Nephron progenitor cell (in vitro differentiated cells): ENCODE data around the gene SCNN1A.

Experiments used
- DNase-seq: peaks from one replicate; pipeline ENCODE4 v3.0.0; 2021
- H3K27ac Mint-ChIP-seq: 2 replicates; pipeline ENCODE4 v1.8.0; 2021; ENCODE audit warnings: mild to moderate bottlenecking, moderate library complexity, mixed read lengths
- H3K27me3 Mint-ChIP-seq: 2 replicates; pipeline ENCODE4 v1.8.0; 2021; ENCODE audit warnings: mild to moderate bottlenecking, low read depth, mixed read lengths; ENCODE audit not compliant: poor library complexity
- H3K36me3 Mint-ChIP-seq: 2 replicates; pipeline ENCODE4 v1.8.0; 2021; ENCODE audit warnings: low read depth, mixed read lengths
- H3K4me1 Mint-ChIP-seq: 2 replicates; pipeline ENCODE4 v1.8.0; 2021; ENCODE audit warnings: mixed read lengths
- H3K4me3 Mint-ChIP-seq: 2 replicates; pipeline ENCODE4 v1.8.0; 2021; ENCODE audit warnings: mild to moderate bottlenecking, moderate library complexity, mixed read lengths
- H3K9me3 Mint-ChIP-seq: 2 replicates; pipeline ENCODE4 v1.8.0; 2021; ENCODE audit warnings: mild to moderate bottlenecking, moderate library complexity, mixed read lengths
- CTCF ChIP-seq: fragments of 200-600 bp; sonication (generic); IDR thresholded peaks from 2 replicates; pipeline ENCODE4 v1.5.0; 2021; ENCODE audit warnings: antibody characterized with exemption

Gene SCNN1A

GRCh38 chr12:6311822-6312528 lies 63.4 kb downstream of the SCNN1A start:
- H3K36me3 Mint-ChIP-seq, result no peaks in the 10 kb centered on the region
- H3K9me3 Mint-ChIP-seq, result no peaks in the 10 kb centered on the region
- H3K27me3 Mint-ChIP-seq, result peaks cover 35% of the 10 kb centered on the region
- peaks cover 50% of the 10 kb centered on the region for H3K4me1 Mint-ChIP-seq
- no peak overlapping the region for H3K4me3 Mint-ChIP-seq
- no peak for DNase-seq
- no peak for TF ChIP-seq CTCF
- no peak overlapping the region for H3K27ac Mint-ChIP-seq

- Mint-ChIP-seq H3K9me3 (no peaks in the 10 kb centered on the region), H3K4me1 (peaks cover 40% of the 10 kb centered on the region), H3K4me3 (peak overlapping the region; percentile 40), H3K27me3 (peaks cover 43% of the 10 kb centered on the region), H3K27ac (no peak overlapping the region), H3K36me3 (no peaks in the 10 kb centered on the region)
- DNase-seq, result peak; percentile 49
- TF ChIP-seq CTCF, result no peak
Observed at GRCh38 chr12:6310771-6311610, 64.4 kb downstream of the SCNN1A start.

GRCh38 chr12:6307529-6307928 lies 67.8 kb downstream of the SCNN1A start:
- no peak for DNase-seq
- Mint-ChIP-seq H3K4me3 (no peak overlapping the region), H3K27me3 (peaks cover 50% of the 10 kb centered on the region), H3K36me3 (no peaks in the 10 kb centered on the region), H3K9me3 (no peaks in the 10 kb centered on the region), H3K27ac (no peak overlapping the region), H3K4me1 (peaks cover 21% of the 10 kb centered on the region)
- no peak for TF ChIP-seq CTCF

- no peak for DNase-seq
- peaks cover 54% of the 10 kb centered on the region for H3K27me3 Mint-ChIP-seq
- peaks cover 15% of the 10 kb centered on the region for H3K4me1 Mint-ChIP-seq
- H3K9me3 Mint-ChIP-seq, result no peaks in the 10 kb centered on the region
- no peak overlapping the region for H3K4me3 Mint-ChIP-seq
- no peak for TF ChIP-seq CTCF
- no peak overlapping the region for H3K27ac Mint-ChIP-seq
- H3K36me3 Mint-ChIP-seq, result no peaks in the 10 kb centered on the region
Observed at GRCh38 chr12:6306599-6307220, 68.7 kb downstream of the SCNN1A start.

GRCh38 chr12:6306151-6306550 lies 69.2 kb downstream of the SCNN1A start:
- peaks cover 52% of the 10 kb centered on the region for H3K27me3 Mint-ChIP-seq
- no peaks in the 10 kb centered on the region for H3K36me3 Mint-ChIP-seq
- no peak overlapping the region for H3K4me3 Mint-ChIP-seq
- peaks cover 15% of the 10 kb centered on the region for H3K4me1 Mint-ChIP-seq
- no peak overlapping the region for H3K27ac Mint-ChIP-seq
- no peak for TF ChIP-seq CTCF
- no peaks in the 10 kb centered on the region for H3K9me3 Mint-ChIP-seq
- DNase-seq, result no peak
